Activated T-cell treated with anti-CD3 and anti-CD28 coated beads for 4 hours (primary cell): ENCODE measurements around the gene TRPM8.
"Not testable (repeated sequence)": the region's sequence is repeated elsewhere in the genome, so short reads cannot be mapped to it uniquely, and the experiment has no call there.

Experiments used
- DNase-seq: peaks from one replicate; pipeline ENCODE4 v3.0.0-alpha.2; 2020

The TRPM8 gene

GRCh38 chr2:233938676-233939370 lies 21.6 kb downstream of the TRPM8 start:
- no peak for DNase-seq

- DNase-seq: no peak
Observed at GRCh38 chr2:233940376-233941276, 23.5 kb downstream of the TRPM8 start.

- DNase-seq: no peak
Observed at GRCh38 chr2:233942731-233943130, 25.6 kb downstream of the TRPM8 start.

- DNase-seq: no peak
Observed at GRCh38 chr2:233944269-233944668, 27.1 kb downstream of the TRPM8 start.

- DNase-seq: no peak
Observed at GRCh38 chr2:233944722-233945121, 27.5 kb downstream of the TRPM8 start.

- no peak for DNase-seq
Observed at GRCh38 chr2:233945146-233945545, 28.0 kb downstream of the TRPM8 start.

- no peak for DNase-seq
Observed at GRCh38 chr2:233950078-233950825, 33.1 kb downstream of the TRPM8 start.

- DNase-seq: no peak
Observed at GRCh38 chr2:233952335-233952734, 35.2 kb downstream of the TRPM8 start.

- DNase-seq: no peak
Observed at GRCh38 chr2:233953087-233953801, 36.1 kb downstream of the TRPM8 start.

GRCh38 chr2:233960203-233960602 lies 43.0 kb downstream of the TRPM8 start:
- DNase-seq: no peak

GRCh38 chr2:233961905-233962304 lies 44.7 kb downstream of the TRPM8 start:
- DNase-seq: no peak

- DNase-seq: no peak
Observed at GRCh38 chr2:233964581-233964980, 47.4 kb downstream of the TRPM8 start.

GRCh38 chr2:233965032-233965603 lies 47.9 kb downstream of the TRPM8 start:
- no peak for DNase-seq

- not testable (repeated sequence) for DNase-seq
Observed at GRCh38 chr2:233965646-233966045, 48.5 kb downstream of the TRPM8 start.

GRCh38 chr2:233966388-233966787 lies 49.2 kb downstream of the TRPM8 start:
- no peak for DNase-seq

- no peak for DNase-seq
Observed at GRCh38 chr2:233967164-233967563, 50.0 kb downstream of the TRPM8 start.

GRCh38 chr2:233968556-233968955 lies 51.4 kb downstream of the TRPM8 start:
- DNase-seq: no peak

- DNase-seq: not testable (repeated sequence)
Observed at GRCh38 chr2:233972460-233972859, 55.3 kb downstream of the TRPM8 start.

- no peak for DNase-seq
Observed at GRCh38 chr2:233972941-233973575, 55.9 kb downstream of the TRPM8 start.

- no peak for DNase-seq
Observed at GRCh38 chr2:233973786-233974185, 56.6 kb downstream of the TRPM8 start.

- DNase-seq: no peak
Observed at GRCh38 chr2:233974530-233975071, 57.4 kb downstream of the TRPM8 start.

- no peak for DNase-seq
Observed at GRCh38 chr2:233976087-233976486, 58.9 kb downstream of the TRPM8 start.
